Dermis microvascular lymphatic vessel endothelial cell (primary cell): ENCODE data around the gene PARP12. TPM values are rescaled to one million over a fixed set of nuclear protein-coding genes. Genes with fewer than 3 reads are reported as not detected.

ENCODE experiments used
- DNase-seq, 2 donors: peaks; one replicate each; pipeline versions ENCODE4 v3.0.0 to v3.0.0-alpha.2; 2010; ENCODE audit warnings: low read depth in 2 of 2
- total RNA-seq: library from RNA; depleted of rRNA; stranded (reverse); fragments of >200 nt; gene quantifications from 2 replicates; pipeline ENCODE4 v1.2.1, GENCODE V29; 2014

The PARP12 gene
- total RNA-seq, 1 donor from 2014 or later: 57.0 TPM

GRCh38 chr7:139992353-139993044 is 70.3 kb downstream of the PARP12 start:
- no peak for DNase-seq

- no peak for DNase-seq
Measured at GRCh38 chr7:139991911-139992310, 70.8 kb downstream of the PARP12 start.

- no peak for DNase-seq
Measured at GRCh38 chr7:139991269-139991666, 71.5 kb downstream of the PARP12 start.

- no peak for DNase-seq
Measured at GRCh38 chr7:139990571-139991268, 72.0 kb downstream of the PARP12 start.

- no peak for DNase-seq
Measured at GRCh38 chr7:139990142-139990535, 72.6 kb downstream of the PARP12 start.

GRCh38 chr7:139989366-139990141 is 73.2 kb downstream of the PARP12 start:
- DNase-seq: no peak

GRCh38 chr7:139987691-139988516 is 74.8 kb downstream of the PARP12 start:
- no peak for DNase-seq

- no peak for DNase-seq
Measured at GRCh38 chr7:139985811-139986210, 76.9 kb downstream of the PARP12 start.

- no peak for DNase-seq
Measured at GRCh38 chr7:139984642-139985539, 77.9 kb downstream of the PARP12 start.

- DNase-seq: no peak
Measured at GRCh38 chr7:139982927-139983920, 79.5 kb downstream of the PARP12 start.

GRCh38 chr7:139981511-139981895 is 81.2 kb downstream of the PARP12 start:
- DNase-seq: no peak

- no peak for DNase-seq
Measured at GRCh38 chr7:139976838-139977656, 85.7 kb downstream of the PARP12 start.

GRCh38 chr7:139976055-139976837 is 86.5 kb downstream of the PARP12 start:
- DNase-seq: no peak

GRCh38 chr7:139974179-139974811 is 88.5 kb downstream of the PARP12 start:
- DNase-seq: no peak
